ENCODE data around the gene SLN. TPM values are rescaled to one million over a fixed set of nuclear protein-coding genes. Genes with fewer than 3 reads are reported as not detected.

The SLN gene
- total RNA-seq, 2 experiments from 2014 or later: not detected

GRCh38 chr11:107699371-107700285, 12.2 kb downstream of the SLN start:
- no peak for TF ChIP-seq CTCF (IDR thresholded peaks at IDR 0.05)
- H3K4me3 ChIP-seq (ENCODE audit: low read length): no peak overlapping the region
- no peaks in the 10 kb centered on the region for H3K4me1 ChIP-seq (ENCODE audit: insufficient read depth, low read length)
- H3K27ac ChIP-seq (ENCODE audit: low read depth in 1 of 2, low read length in 2 of 2): no peak overlapping the region
- H3K9me3 ChIP-seq (ENCODE audit: control insufficient read depth in 1 of 2, insufficient read depth in 1 of 2, low read length in 2 of 2): no peaks in the 10 kb centered on the region
- intact Hi-C loops (cut with DNase I, micrococcal nuclease): no loop called here
- DNase-seq (no peak), ATAC-seq (ENCODE audit: poor library complexity) (no peak)
- Mint-ChIP-seq H3K27ac (no peak overlapping the region), H3K36me3 (ENCODE audit: low read depth) (no peaks in the 10 kb centered on the region), H3K27me3 (peaks cover 51% of the 10 kb centered on the region), H3K4me3 (no peak overlapping the region), H3K4me1 (ENCODE audit: low read depth) (no peaks in the 10 kb centered on the region), H3K9me3 (no peaks in the 10 kb centered on the region)
- peaks cover 4 to 12% of the 10 kb centered on the region in 2 experiments for H3K27me3 ChIP-seq (ENCODE audit: control insufficient read depth in 1 of 2, insufficient read depth in 2 of 2, low read length in 2 of 2)
- ChIA-PET CTCF (no interaction called here), POLR2A (no interaction called here)
- H3K36me3 ChIP-seq (ENCODE audit: insufficient read depth, low read length): no peaks in the 10 kb centered on the region

- no peaks in the 10 kb centered on the region for H3K9me3 Mint-ChIP-seq
- H3K4me1 ChIP-seq (ENCODE audit: insufficient read depth, low read length): no peaks in the 10 kb centered on the region
- H3K27ac ChIP-seq (ENCODE audit: low read depth in 1 of 2, low read length in 2 of 2): no peak overlapping the region
- POLR2A ChIA-PET: interaction anchor here (1.1 kb wide), 1 partner anchor 8 kb away, joined by 6 read pairs; no protein-coding TSS in a partner anchor
- DNase-seq: no peak
- H3K27me3 ChIP-seq (ENCODE audit: control insufficient read depth in 1 of 2, insufficient read depth in 2 of 2, low read length in 2 of 2): peaks cover 4 to 12% of the 10 kb centered on the region in 2 experiments
- no peak for ATAC-seq (ENCODE audit: poor library complexity)
- intact Hi-C loops (cut with DNase I, micrococcal nuclease): no loop called here
- H3K27ac Mint-ChIP-seq: no peak overlapping the region
- no peak overlapping the region for H3K4me3 ChIP-seq (ENCODE audit: low read length)
- TF ChIP-seq CTCF (IDR thresholded peaks at IDR 0.05): no peak
- H3K4me1 Mint-ChIP-seq (ENCODE audit: low read depth): no peaks in the 10 kb centered on the region
- CTCF ChIA-PET: interaction anchor here (1.5 to 2.1 kb wide), 2 partner anchors 8 to 13 kb away, joined by 3 to 6 read pairs; no protein-coding TSS in a partner anchor
- no peak overlapping the region for H3K4me3 Mint-ChIP-seq
- no peaks in the 10 kb centered on the region for H3K36me3 Mint-ChIP-seq (ENCODE audit: low read depth)
- H3K36me3 ChIP-seq (ENCODE audit: insufficient read depth, low read length): no peaks in the 10 kb centered on the region
- peaks cover 41% of the 10 kb centered on the region for H3K27me3 Mint-ChIP-seq
- no peaks in the 10 kb centered on the region for H3K9me3 ChIP-seq (ENCODE audit: control insufficient read depth in 1 of 2, insufficient read depth in 1 of 2, low read length in 2 of 2)
Measured at GRCh38 chr11:107697291-107697690, 14.6 kb downstream of the SLN start.

GRCh38 chr11:107696140-107696539, 15.7 kb downstream of the SLN start:
- H3K4me3 ChIP-seq (ENCODE audit: low read length): no peak overlapping the region
- DNase-seq (no peak), ATAC-seq (ENCODE audit: poor library complexity) (no peak)
- H3K27me3 Mint-ChIP-seq: peaks cover 49% of the 10 kb centered on the region
- no peak overlapping the region for H3K27ac Mint-ChIP-seq
- H3K27ac ChIP-seq (ENCODE audit: low read depth in 1 of 2, low read length in 2 of 2): no peak overlapping the region
- ChIA-PET CTCF (interaction anchor here (1.5 kb wide), 1 partner anchor 14 kb away, joined by 3 read pairs; no protein-coding TSS in a partner anchor), POLR2A (no interaction called here)
- H3K4me1 Mint-ChIP-seq (ENCODE audit: low read depth): no peaks in the 10 kb centered on the region
- no peaks in the 10 kb centered on the region for H3K36me3 Mint-ChIP-seq (ENCODE audit: low read depth)
- H3K4me3 Mint-ChIP-seq: no peak overlapping the region
- no peaks in the 10 kb centered on the region for H3K4me1 ChIP-seq (ENCODE audit: insufficient read depth, low read length)
- intact Hi-C loops (cut with DNase I, micrococcal nuclease): no loop called here
- no peaks in the 10 kb centered on the region for H3K9me3 Mint-ChIP-seq
- H3K36me3 ChIP-seq (ENCODE audit: insufficient read depth, low read length): no peaks in the 10 kb centered on the region
- H3K9me3 ChIP-seq (ENCODE audit: control insufficient read depth in 1 of 2, insufficient read depth in 1 of 2, low read length in 2 of 2): no peaks in the 10 kb centered on the region
- no peak for TF ChIP-seq CTCF (IDR thresholded peaks at IDR 0.05)
- H3K27me3 ChIP-seq (ENCODE audit: control insufficient read depth in 1 of 2, insufficient read depth in 2 of 2, low read length in 2 of 2): peaks cover 4 to 19% of the 10 kb centered on the region in 2 experiments

Data from CD4-positive, alpha-beta T cell (primary cell).